Muscle layer of duodenum (tissue), 2 donors: ENCODE measurements around the gene NTRK2.

Experiments used
- H3K27ac ChIP-seq: one replicate; pipeline ENCODE4 v1.7.0; 2013; ENCODE audit warnings: mild to moderate bottlenecking, low read length
- H3K27me3 ChIP-seq: one replicate; pipeline ENCODE4 v1.7.0; 2013; ENCODE audit warnings: low read depth, mild to moderate bottlenecking, control low read depth, low read length
- H3K36me3 ChIP-seq, 2 donors: one replicate each; pipeline ENCODE4 v1.7.0; 2013; ENCODE audit warnings: low read length in 2 of 2, control low read depth in 1 of 2, mild to moderate bottlenecking in 1 of 2; ENCODE audit not compliant: insufficient read depth in 2 of 2, control insufficient read depth in 1 of 2
- H3K4me1 ChIP-seq, 2 donors: one replicate each; pipeline ENCODE4 v1.7.0; 2013; ENCODE audit warnings: low read length in 2 of 2, mild to moderate bottlenecking in 2 of 2, control low read depth in 1 of 2, moderate library complexity in 1 of 2; ENCODE audit not compliant: insufficient read depth in 2 of 2, control insufficient read depth in 1 of 2
- H3K4me3 ChIP-seq, 2 donors: one replicate each; pipeline ENCODE4 v1.7.0; 2013; ENCODE audit warnings: low read length in 2 of 2, low read depth in 1 of 2, mild to moderate bottlenecking in 1 of 2
- H3K9me3 ChIP-seq, 2 donors: one replicate each; pipeline ENCODE4 v1.7.0; 2013; ENCODE audit warnings: low read length in 2 of 2, control low read depth in 1 of 2, mild to moderate bottlenecking in 1 of 2; ENCODE audit not compliant: control insufficient read depth in 1 of 2
- donor health status: healthy.

The NTRK2 gene

GRCh38 chr9:85013703-85014102 lies 344.2 kb downstream of the NTRK2 start:
- Histone ChIP-seq H3K4me3 (no peak overlapping the region), H3K9me3 (no peaks in the 10 kb centered on the region), H3K36me3 (no peaks in the 10 kb centered on the region), H3K4me1 (no peaks in the 10 kb centered on the region), H3K27ac (no peak overlapping the region), H3K27me3 (no peaks in the 10 kb centered on the region)

GRCh38 chr9:85014292-85014691 lies 344.8 kb downstream of the NTRK2 start:
- H3K27ac ChIP-seq, result no peak overlapping the region
- no peak overlapping the region for H3K4me3 ChIP-seq
- H3K4me1 ChIP-seq, result no peaks in the 10 kb centered on the region
- H3K27me3 ChIP-seq, result no peaks in the 10 kb centered on the region
- H3K36me3 ChIP-seq, result no peaks in the 10 kb centered on the region
- no peaks in the 10 kb centered on the region for H3K9me3 ChIP-seq

GRCh38 chr9:85016384-85017006 lies 347.0 kb downstream of the NTRK2 start:
- H3K27me3 ChIP-seq, result no peaks in the 10 kb centered on the region
- no peaks in the 10 kb centered on the region for H3K9me3 ChIP-seq
- H3K27ac ChIP-seq, result no peak overlapping the region
- H3K36me3 ChIP-seq, result no peaks in the 10 kb centered on the region
- H3K4me3 ChIP-seq, result no peak overlapping the region
- H3K4me1 ChIP-seq, result no peaks in the 10 kb centered on the region

GRCh38 chr9:85020791-85021190 lies 351.3 kb downstream of the NTRK2 start:
- Histone ChIP-seq H3K27ac (no peak overlapping the region), H3K4me3 (no peak overlapping the region), H3K4me1 (no peaks in the 10 kb centered on the region), H3K36me3 (no peaks in the 10 kb centered on the region), H3K27me3 (no peaks in the 10 kb centered on the region), H3K9me3 (no peaks in the 10 kb centered on the region)

GRCh38 chr9:85021686-85022085 lies 352.2 kb downstream of the NTRK2 start:
- Histone ChIP-seq H3K9me3 (no peaks in the 10 kb centered on the region), H3K4me1 (no peaks in the 10 kb centered on the region), H3K36me3 (no peaks in the 10 kb centered on the region), H3K4me3 (no peak overlapping the region), H3K27me3 (no peaks in the 10 kb centered on the region), H3K27ac (no peak overlapping the region)

- H3K27me3 ChIP-seq, result no peaks in the 10 kb centered on the region
- no peaks in the 10 kb centered on the region for H3K36me3 ChIP-seq
- H3K9me3 ChIP-seq, result no peaks in the 10 kb centered on the region
- H3K4me3 ChIP-seq, result no peak overlapping the region
- no peak overlapping the region for H3K27ac ChIP-seq
- H3K4me1 ChIP-seq, result no peaks in the 10 kb centered on the region
These were observed 354.8 kb downstream of the NTRK2 start for GRCh38 chr9:85024374-85024773.

- Histone ChIP-seq H3K4me3 (no peak overlapping the region), H3K36me3 (no peaks in the 10 kb centered on the region), H3K27ac (no peak overlapping the region), H3K9me3 (no peaks in the 10 kb centered on the region), H3K4me1 (no peaks in the 10 kb centered on the region), H3K27me3 (no peaks in the 10 kb centered on the region)
These were observed 356.1 kb downstream of the NTRK2 start for GRCh38 chr9:85025638-85026037.

GRCh38 chr9:85027870-85028269 lies 358.3 kb downstream of the NTRK2 start:
- Histone ChIP-seq H3K36me3 (no peaks in the 10 kb centered on the region), H3K27ac (no peak overlapping the region), H3K27me3 (no peaks in the 10 kb centered on the region), H3K4me3 (no peak overlapping the region), H3K9me3 (peaks cover 0 to 2% of the 10 kb centered on the region in 2 donors), H3K4me1 (no peaks in the 10 kb centered on the region)

GRCh38 chr9:85030316-85030715 lies 360.8 kb downstream of the NTRK2 start:
- Histone ChIP-seq H3K4me3 (no peak overlapping the region), H3K4me1 (no peaks in the 10 kb centered on the region), H3K36me3 (no peaks in the 10 kb centered on the region), H3K9me3 (peaks cover 0 to 2% of the 10 kb centered on the region in 2 donors), H3K27me3 (no peaks in the 10 kb centered on the region), H3K27ac (no peak overlapping the region)

- Histone ChIP-seq H3K9me3 (peaks cover 0 to 2% of the 10 kb centered on the region in 2 donors), H3K27me3 (no peaks in the 10 kb centered on the region), H3K27ac (no peak overlapping the region), H3K4me1 (no peaks in the 10 kb centered on the region), H3K36me3 (no peaks in the 10 kb centered on the region), H3K4me3 (no peak overlapping the region)
These were observed 367.0 kb downstream of the NTRK2 start for GRCh38 chr9:85036496-85036895.

GRCh38 chr9:85038061-85038460 lies 368.5 kb downstream of the NTRK2 start:
- no peaks in the 10 kb centered on the region for H3K4me1 ChIP-seq
- no peak overlapping the region for H3K27ac ChIP-seq
- no peak overlapping the region for H3K4me3 ChIP-seq
- H3K9me3 ChIP-seq, result no peaks in the 10 kb centered on the region
- H3K27me3 ChIP-seq, result no peaks in the 10 kb centered on the region
- H3K36me3 ChIP-seq, result no peaks in the 10 kb centered on the region
